A549 (cell line): ENCODE results near the gene HIVEP3. TPM values are rescaled to one million over a fixed set of nuclear protein-coding genes. Genes with fewer than 3 reads are reported as not detected.

ENCODE experiments used
- ATAC-seq, 2 experiments: fragments of 200-7000 bp in 1 of 2; fragments of >200 bp in 1 of 2; cut with Nextera tagmentation in 1 of 2; cut with Tn5 transposase in 1 of 2; 3 replicates each; pipeline versions ENCODE4 v1.8.0 to v1.9.1; 2018 to 2020; ENCODE audit warnings: mild to moderate bottlenecking in 1 of 2, moderate library complexity in 1 of 2
- CTCF ChIA-PET: fragments of 300-600 bp; sonication (Branson Sonifier 250); formaldehyde crosslinking; extraction: SDS; loops from one replicate; lab custom pipeline; 2021; ENCODE audit warnings: antibody characterized with exemption, inconsistent platforms; lab: Yijun Ruan, JAX
- POLR2A ChIA-PET: fragments of 350-600 bp; formaldehyde crosslinking; extraction: SDS; loops from one replicate; lab custom pipeline; 2021; ENCODE audit warnings: antibody characterized with exemption, inconsistent platforms; lab: Yijun Ruan, JAX
- DNase-seq, 2 experiments: peaks; one replicate each; pipeline versions ENCODE4 v3.0.0 to v3.0.0-alpha.2; 2011 to 2016; ENCODE audit warnings: low read depth in 1 of 2, low spot score in 1 of 2
- FAIRE-seq: peaks from 2 replicates; lab custom pipeline; 2011; peaks lifted over from hg19 to GRCh38; lab: Jason Lieb, UNC
- H3K27ac ChIP-seq, 2 experiments: fragments of >200 bp; sonication (Bioruptor Twin); formaldehyde crosslinking; 3 replicates each; pipeline ENCODE4 v1.5.1; 2016 to 2017
- H3K4me1 ChIP-seq: fragments of >200 bp; sonication (Bioruptor Twin); formaldehyde crosslinking; 3 replicates; pipeline ENCODE4 v1.6.1; 2016
- H3K4me2 ChIP-seq: fragments of >200 bp; sonication (Bioruptor Twin); formaldehyde crosslinking; 3 replicates; pipeline ENCODE4 v1.6.1; 2016
- H3K4me3 ChIP-seq: fragments of >200 bp; sonication (Bioruptor Twin); formaldehyde crosslinking; 3 replicates; pipeline ENCODE4 v1.5.1; 2016
- H3K9me3 ChIP-seq: fragments of >200 bp; sonication (Bioruptor Twin); formaldehyde crosslinking; 3 replicates; pipeline ENCODE4 v1.6.1; 2016
- ATOH8 ChIP-seq: fragments of 250-450 bp; sonication (Bioruptor Pico); IDR thresholded peaks from 2 replicates; pipeline ENCODE4 v1.5.0; 2020; ENCODE audit warnings: low read depth, mild to moderate bottlenecking, moderate library complexity
- BHLHE40 ChIP-seq: IDR thresholded peaks from 2 replicates; pipeline ENCODE4 v1.6.1; 2012; ENCODE audit warnings: low read depth, low read length, inconsistent platforms
- CEBPB ChIP-seq, 2 experiments: fragments of >200 bp in 1 of 2; sonication (Bioruptor Twin) in 1 of 2; formaldehyde crosslinking in 1 of 2; IDR thresholded peaks; 2 replicates each; pipeline ENCODE4 v1.6.1; 2012 to 2016
- CHD2 ChIP-seq: fragments of 150-350 bp; IDR thresholded peaks from 2 replicates; pipeline ENCODE4 v1.6.1; 2014; ENCODE audit warnings: low read length; ENCODE audit not compliant: partially characterized antibody
- EHF ChIP-seq: fragments of 250-450 bp; sonication (Bioruptor Pico); IDR thresholded peaks from 2 replicates; pipeline ENCODE4 v1.5.0; 2020; ENCODE audit warnings: mild to moderate bottlenecking
- EHMT2 ChIP-seq: fragments of 200-600 bp; sonication (generic); IDR thresholded peaks from 2 replicates; pipeline ENCODE4 v1.6.1; 2016; ENCODE audit warnings: antibody characterized with exemption, low read depth, mild to moderate bottlenecking, moderate library complexity
- EP300 ChIP-seq, 2 experiments: fragments of >200 bp; sonication (Bioruptor Twin); formaldehyde crosslinking; IDR thresholded peaks; 2 replicates in 1 of 2; 3 replicates in 1 of 2; pipeline ENCODE4 v1.6.1; 2016 to 2017
- FOSB ChIP-seq: fragments of 250-450 bp; sonication (Bioruptor Pico); IDR thresholded peaks from 2 replicates; pipeline ENCODE4 v1.5.0; 2020; ENCODE audit warnings: mild to moderate bottlenecking, moderate library complexity
- FOSL2 ChIP-seq, 2 experiments: fragments of 450-650 bp in 1 of 2; fragments of >200 bp in 1 of 2; sonication (Bioruptor Twin) in 1 of 2; formaldehyde crosslinking; IDR thresholded peaks; 2 replicates each; pipeline versions ENCODE4 v1.5.0 to v1.6.1; 2016 to 2020; ENCODE audit warnings: mild to moderate bottlenecking in 1 of 2, moderate library complexity in 1 of 2
- FOXS1 ChIP-seq: fragments of 250-450 bp; sonication (Bioruptor Pico); IDR thresholded peaks from 2 replicates; pipeline ENCODE4 v1.5.0; 2020; ENCODE audit warnings: mild to moderate bottlenecking, moderate library complexity
- HOXB5 ChIP-seq: fragments of 250-450 bp; sonication (Bioruptor Pico); IDR thresholded peaks from 2 replicates; pipeline ENCODE4 v1.5.0; 2020; ENCODE audit warnings: mild to moderate bottlenecking, moderate library complexity
- JUN ChIP-seq, 2 experiments: fragments of >200 bp; sonication (Bioruptor Twin); formaldehyde crosslinking; IDR thresholded peaks; 2 replicates in 1 of 2; 3 replicates in 1 of 2; pipeline ENCODE4 v1.6.1; 2016 to 2017
- KDM1A ChIP-seq: fragments of 200-600 bp; sonication (generic); IDR thresholded peaks from 2 replicates; pipeline ENCODE4 v1.6.1; 2016; ENCODE audit warnings: low read depth, mild to moderate bottlenecking
- KDM5A ChIP-seq: fragments of 200-600 bp; sonication (generic); IDR thresholded peaks from 2 replicates; pipeline ENCODE4 v1.6.1; 2016; ENCODE audit warnings: antibody characterized with exemption, mild to moderate bottlenecking
- MAX ChIP-seq: IDR thresholded peaks from 2 replicates; pipeline ENCODE4 v1.6.1; 2012
- MAZ ChIP-seq: fragments of 150-350 bp; IDR thresholded peaks from 2 replicates; pipeline ENCODE4 v1.6.1; 2014; ENCODE audit warnings: antibody characterized with exemption, low read depth, low read length, borderline replicate concordance
- MYC ChIP-seq: IDR thresholded peaks from 2 replicates; pipeline ENCODE4 v1.6.1; 2012; ENCODE audit warnings: mild to moderate bottlenecking, inconsistent platforms, low read length, improper control_type of control experiment, borderline replicate concordance
- NFE2L2 ChIP-seq: fragments of 150-350 bp; conservative IDR thresholded peaks from 2 replicates; pipeline ENCODE4 v1.6.1; 2014; ENCODE audit warnings: low read length
- NPAS2 ChIP-seq: fragments of 250-450 bp; sonication (Bioruptor Pico); IDR thresholded peaks from 2 replicates; pipeline ENCODE4 v1.8.0; 2022; ENCODE audit warnings: mild to moderate bottlenecking, moderate library complexity, borderline replicate concordance
- NR3C1 ChIP-seq: fragments of >200 bp; sonication (Bioruptor Twin); formaldehyde crosslinking; IDR thresholded peaks from 3 replicates; pipeline ENCODE4 v1.6.1; 2017
- PHF8 ChIP-seq: fragments of 200-600 bp; sonication (generic); IDR thresholded peaks from 2 replicates; pipeline ENCODE4 v1.6.1; 2016; ENCODE audit warnings: low read depth, mild to moderate bottlenecking, antibody characterized with exemption, moderate library complexity, borderline replicate concordance
- POLR2AphosphoS2 ChIP-seq: conservative IDR thresholded peaks from 2 replicates; pipeline ENCODE4 v1.6.1; 2012; ENCODE audit warnings: low read length, improper control_type of control experiment, inconsistent platforms
- REST ChIP-seq: fragments of 200-600 bp; sonication (generic); IDR thresholded peaks from 2 replicates; pipeline ENCODE4 v1.6.1; 2016; ENCODE audit warnings: antibody characterized with exemption, mild to moderate bottlenecking, moderate library complexity
- RFX5 ChIP-seq: fragments of 450-650 bp; IDR thresholded peaks from 2 replicates; pipeline ENCODE4 v1.7.1; 2014; ENCODE audit warnings: antibody characterized with exemption, mild to moderate bottlenecking, moderate library complexity
- TP53 ChIP-seq: fragments of 250-450 bp; sonication (Bioruptor Pico); IDR thresholded peaks from 2 replicates; pipeline ENCODE4 v1.5.0; 2021; ENCODE audit warnings: mild to moderate bottlenecking, moderate library complexity
- ZNF302 ChIP-seq: fragments of 250-450 bp; sonication (Bioruptor Pico); IDR thresholded peaks from 2 replicates; pipeline ENCODE4 v1.9.0; 2021; ENCODE audit warnings: inconsistent platforms, mild to moderate bottlenecking, moderate library complexity
- ZSCAN20 ChIP-seq: fragments of 250-450 bp; sonication (Bioruptor Pico); IDR thresholded peaks from 2 replicates; pipeline ENCODE4 v1.8.0; 2022; ENCODE audit warnings: mild to moderate bottlenecking, moderate library complexity
- WGBS: methylation state at CpG from one replicate; pipeline ENCODE4 v1.1.6; 2017; ENCODE audit errors: missing lambda C conversion rate; 5-methylcytosine and 5-hydroxymethylcytosine counted together
- polyA plus RNA-seq, 4 experiments: library from polyadenylated mRNA; depleted of rRNA in 3 of 4; stranded (reverse); fragments of >200 nt; fragmentation: RNase III in 1 of 4; extraction: RNeasy Plus Mini Kit Qiagen cat#74134 plus additional on column Dnase treatment in 1 of 4; gene quantifications; 2 replicates in 3 of 4; 3 replicates in 1 of 4; pipeline ENCODE4 v1.2.3, GENCODE V29; 2011 to 2017

Gene HIVEP3
- polyA plus RNA-seq, 2 of the 4 experiments (the other 2 are of a cell fraction): 1.5 to 2.0 TPM

- CTCF ChIA-PET: interaction anchor here (1.0 to 2.3 kb wide), 5 partner anchors 10 to 58 kb away, joined by 3 to 12 read pairs (median 3); partner anchors contain the start of gene EDN2
- 79% methylated on average over 4 of the region's 4 CpGs for WGBS
- no peak for ATAC-seq
- Histone ChIP-seq H3K4me2 (no peak overlapping the region), H3K27ac (no peak overlapping the region), H3K4me1 (0 out of 3 replicates have a peak, but pooled peaks cover 4% of the 10 kb centered on the region), H3K4me3 (no peak overlapping the region), H3K9me3 (no peaks in the 10 kb centered on the region)
- POLR2A ChIA-PET: no interaction called here
- no peak for FAIRE-seq
- TF ChIP-seq FOSB (no peak), NPAS2 (CRISPR knock-in tag) (no peak), FOXS1 (CRISPR knock-in tag) (no peak), CHD2 (no peak), EHF (CRISPR knock-in tag) (no peak), PHF8 (no peak), MAX (no peak), BHLHE40 (no peak), TP53 (CRISPR knock-in tag) (no peak), NFE2L2 (no peak), POLR2AphosphoS2 (no peak), KDM1A (no peak), HOXB5 (no peak)
- TF ChIP-seq, all 56 proteins: peak for 0
- no peak for DNase-seq
Observed at GRCh38 chr1:41475346-41475745, 443.4 kb downstream of the HIVEP3 start.

GRCh38 chr1:41474490-41475271, 444.0 kb downstream of the HIVEP3 start:
- 0 out of 3 replicates have a peak, but pooled peaks cover 4% of the 10 kb centered on the region for H3K4me1 ChIP-seq
- no peaks in the 10 kb centered on the region for H3K9me3 ChIP-seq
- H3K4me2 ChIP-seq: no peak overlapping the region
- POLR2A ChIA-PET: no interaction called here
- no peak overlapping the region for H3K27ac ChIP-seq
- no peak for TF ChIP-seq MAZ
- no peak for TF ChIP-seq FOSL2 (IDR thresholded peaks at IDR 0.05)
- TF ChIP-seq FOSL2 (CRISPR knock-in tag; IDR thresholded peaks at IDR 0.05): no peak
- TF ChIP-seq EP300 (IDR thresholded peaks at IDR 0.05): no peak
- TF ChIP-seq EHMT2: no peak
- TF ChIP-seq NR3C1: no peak
- TF ChIP-seq ZNF302 (CRISPR knock-in tag): no peak
- no peak for TF ChIP-seq PHF8
- no peak for TF ChIP-seq JUN (IDR thresholded peaks at IDR 0.05)
- TF ChIP-seq RFX5: no peak
- no peak for TF ChIP-seq BHLHE40
- TF ChIP-seq ZSCAN20 (CRISPR knock-in tag): no peak
- no peak for TF ChIP-seq FOSB
- TF ChIP-seq CEBPB (IDR thresholded peaks at IDR 0.05): no peak
- no peak for TF ChIP-seq HOXB5
- TF ChIP-seq REST: no peak
- no peak for TF ChIP-seq MAX
- TF ChIP-seq KDM5A: no peak
- no peak for TF ChIP-seq EHF (CRISPR knock-in tag)
- no peak for TF ChIP-seq ATOH8 (CRISPR knock-in tag)
- TF ChIP-seq MYC: no peak
- DNase-seq: no peak
- FAIRE-seq: no peak
- 80% methylated on average over 8 of the region's 17 CpGs for whole genome bisulfite sequencing
- CTCF ChIA-PET: interaction anchor here (0.9 to 2.3 kb wide), 5 partner anchors 10 to 57 kb away, joined by 3 to 12 read pairs (median 3); partner anchors contain the start of gene EDN2
- no peak overlapping the region for H3K4me3 ChIP-seq
- ATAC-seq: 0 out of 6 replicates have a peak, but pooled peaks of 1 of the 2 experiments have one; percentile 23
